K562 treated with DMSO at 1 percent for 48 hours (cell line): Measurements from ENCODE around the gene KCNA4. TPM values are rescaled to one million over a fixed set of nuclear protein-coding genes. Genes with fewer than 3 reads are reported as not detected.

Experiments
- total RNA-seq: library from RNA; unstranded; fragments of 300-600 nt; gene quantifications from 2 replicates; pipeline ENCODE4 v1.2.3, GENCODE V29; 2022; ENCODE audit warnings: low replicate concordance; ENCODE audit errors: extremely low read depth

KCNA4 gene
- not detected in 2 replicates for total RNA-seq

GRCh38 chr11:30016588-30017363 lies at the start of gene KCNA4:
Gene KCNA4, minus strand, starts transcription at chr11:30017030. Its CDS starts 4,352 bp downstream, at chr11:30012678.

Other genes with a start within 250 kb of the KCNA4 start
- gene FSHB, start 214.0 kb upstream of the KCNA4 start, total RNA-seq, result not detected in 2 replicates